Body of pancreas (tissue), 4 donors: Measurements from ENCODE around the gene PFDN1. TPM values are rescaled to one million over a fixed set of nuclear protein-coding genes. Genes with fewer than 3 reads are reported as not detected.

Experiments
- ATAC-seq: fragments of 150-250 bp; one replicate; pipeline ENCODE4 v1.9.1; 2016
- DNase-seq, 4 donors: peaks; one replicate each; pipeline ENCODE4 v3.0.0-alpha.2; 2019
- H3K27ac ChIP-seq, 4 donors: fragments of 200-600 bp; sonication (generic); 1 replicate in 3 of 4; 2 replicates in 1 of 4; pipeline versions ENCODE4 v1.5.1 to v1.6.1; 2016 to 2019; ENCODE audit warnings: mild to moderate bottlenecking in 1 of 4, mixed read lengths in 1 of 4, moderate library complexity in 1 of 4
- H3K27me3 ChIP-seq, 2 donors: fragments of 200-600 bp; sonication (generic); one replicate each; pipeline ENCODE4 v1.6.0; 2016; ENCODE audit warnings: mild to moderate bottlenecking in 1 of 2
- H3K36me3 ChIP-seq, 2 donors: fragments of 200-600 bp; sonication (generic); replicated peaks in 1 of 2; 2 replicates each; pipeline ENCODE4 v1.5.1; 2016; ENCODE audit warnings: low read depth in 2 of 2; ENCODE audit not compliant: insufficient read depth in 1 of 2
- H3K4me1 ChIP-seq: fragments of 200-600 bp; sonication (generic); one replicate; pipeline ENCODE4 v1.6.0; 2016
- H3K4me3 ChIP-seq, 2 donors: fragments of 200-600 bp; sonication (generic); 1 replicate in 1 of 2; 2 replicates in 1 of 2; pipeline ENCODE4 v1.5.1; 2016 to 2019
- H3K9me3 ChIP-seq, 3 donors: fragments of 200-600 bp; sonication (generic); 1 replicate in 2 of 3; 2 replicates in 1 of 3; pipeline ENCODE4 v1.5.1; 2016
- POLR2A ChIP-seq, 3 donors: fragments of 450-650 bp; IDR thresholded peaks; one replicate each; pipeline ENCODE4 v1.6.1; 2016; ENCODE audit warnings: antibody characterized with exemption in 3 of 3, mild to moderate bottlenecking in 2 of 3
- whole genome bisulfite sequencing, 2 donors: methylation state at CpG; one replicate each; pipeline ENCODE4 v1.1.5; 2017; 5-methylcytosine and 5-hydroxymethylcytosine counted together
- intact Hi-C: fragments of 100-400 bp; cut with DNase I; formaldehyde crosslinking; loops from one replicate; pipeline ENCODE4 v1.15.1; 2023
- total RNA-seq, 2 donors: library from RNA; depleted of rRNA; stranded (reverse); fragments of >200 nt; gene quantifications; one replicate each; pipeline ENCODE4 v1.1.0, GENCODE V29; 2016
- TF ChIP-seq, protein P1 (sequence below), 7 experiments: fragments of 450-650 bp in 4 of 7; fragments of 200-600 bp in 3 of 7; sonication (generic) in 3 of 7; IDR thresholded peaks; one replicate each; pipeline ENCODE4 v1.5.1; 2016 to 2019; ENCODE audit warnings: antibody characterized with exemption in 7 of 7

Gene PFDN1
- total RNA-seq, 2 donors from 2014 or later = 37.6 to 54.1 TPM

DNA sequence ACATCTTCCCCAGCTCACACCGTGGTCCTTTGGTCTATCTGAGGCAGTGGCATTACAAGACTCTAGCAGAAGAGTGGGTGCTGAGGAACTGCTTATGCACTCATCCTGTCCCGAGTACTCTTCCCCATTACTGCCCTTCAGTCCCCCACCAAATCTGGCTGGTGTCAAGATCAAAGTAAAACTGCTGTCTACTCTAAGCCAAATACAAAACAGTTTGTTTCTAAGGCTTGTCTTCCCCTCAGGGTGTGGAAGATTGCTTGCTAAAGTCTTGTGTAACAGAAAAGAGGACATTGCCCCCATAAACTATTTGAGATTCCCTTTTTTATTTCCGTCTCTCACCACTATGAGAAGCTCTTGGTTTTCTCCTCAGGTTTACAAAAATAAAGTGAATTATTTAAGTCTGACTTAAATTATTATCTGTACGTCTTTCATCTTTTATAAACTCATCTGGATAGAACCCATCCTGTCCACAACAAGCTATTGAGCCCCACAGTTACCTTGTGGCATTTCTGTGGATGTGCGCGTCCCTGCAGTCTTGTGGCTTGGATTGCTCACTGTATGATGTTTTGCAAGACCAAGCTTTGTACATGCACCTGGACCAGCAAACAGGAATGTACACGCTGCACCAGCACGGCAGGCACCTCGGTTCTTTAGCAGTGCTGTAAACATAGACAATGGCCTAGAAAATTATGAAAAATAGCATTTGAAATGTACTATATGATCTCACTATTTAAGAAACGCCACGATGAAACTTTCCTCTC, 66.9 kb downstream of the PFDN1 start:
- Histone ChIP-seq H3K27me3 (no peaks in the 10 kb centered on the region), H3K4me1 (peaks cover 15% of the 10 kb centered on the region), H3K4me3 (no peak overlapping the region), H3K27ac (no peak overlapping the region), H3K9me3 (no peaks in the 10 kb centered on the region), H3K36me3 (no peaks in the 10 kb centered on the region)
- WGBS, 2 donors = 82 to 83% methylated on average over 11 of the region's 11 CpGs
- ATAC-seq (no peak), DNase-seq (no peak)
- intact Hi-C loops = no loop called here
- TF ChIP-seq, protein P1, sequence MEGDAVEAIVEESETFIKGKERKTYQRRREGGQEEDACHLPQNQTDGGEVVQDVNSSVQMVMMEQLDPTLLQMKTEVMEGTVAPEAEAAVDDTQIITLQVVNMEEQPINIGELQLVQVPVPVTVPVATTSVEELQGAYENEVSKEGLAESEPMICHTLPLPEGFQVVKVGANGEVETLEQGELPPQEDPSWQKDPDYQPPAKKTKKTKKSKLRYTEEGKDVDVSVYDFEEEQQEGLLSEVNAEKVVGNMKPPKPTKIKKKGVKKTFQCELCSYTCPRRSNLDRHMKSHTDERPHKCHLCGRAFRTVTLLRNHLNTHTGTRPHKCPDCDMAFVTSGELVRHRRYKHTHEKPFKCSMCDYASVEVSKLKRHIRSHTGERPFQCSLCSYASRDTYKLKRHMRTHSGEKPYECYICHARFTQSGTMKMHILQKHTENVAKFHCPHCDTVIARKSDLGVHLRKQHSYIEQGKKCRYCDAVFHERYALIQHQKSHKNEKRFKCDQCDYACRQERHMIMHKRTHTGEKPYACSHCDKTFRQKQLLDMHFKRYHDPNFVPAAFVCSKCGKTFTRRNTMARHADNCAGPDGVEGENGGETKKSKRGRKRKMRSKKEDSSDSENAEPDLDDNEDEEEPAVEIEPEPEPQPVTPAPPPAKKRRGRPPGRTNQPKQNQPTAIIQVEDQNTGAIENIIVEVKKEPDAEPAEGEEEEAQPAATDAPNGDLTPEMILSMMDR (IDR thresholded peaks at IDR 0.05) = no peak
- TF ChIP-seq POLR2A (IDR thresholded peaks at IDR 0.05) = no peak

DNA sequence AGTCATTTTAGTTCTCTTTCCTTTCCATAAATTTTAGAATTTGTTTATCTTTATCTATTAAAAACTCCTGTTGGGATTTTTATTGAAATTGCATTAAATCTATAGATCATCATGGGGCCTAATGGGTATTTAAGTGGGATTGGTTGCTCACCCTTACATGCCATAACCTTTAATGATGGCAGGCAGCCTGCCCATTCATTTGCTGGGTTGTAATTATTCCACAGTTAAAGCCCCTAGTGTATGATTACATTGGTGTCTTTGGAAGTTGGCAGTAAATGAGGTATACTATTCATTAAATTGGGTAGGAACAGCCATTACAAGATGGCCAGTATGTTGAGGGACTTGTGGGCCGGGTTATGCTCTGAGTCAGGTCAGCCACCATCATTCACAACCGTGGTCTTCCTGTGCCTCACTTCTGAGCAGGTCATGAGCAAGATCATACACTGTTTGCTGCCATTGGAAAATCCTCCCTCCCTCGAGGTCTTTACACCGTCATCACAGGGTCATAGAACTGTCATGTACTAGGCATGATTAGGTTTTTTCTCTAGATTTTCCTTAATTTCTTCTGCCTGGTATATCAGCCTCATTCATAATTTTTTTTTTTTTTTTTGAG, 68.4 kb downstream of the PFDN1 start:
- Histone ChIP-seq H3K36me3 (no peaks in the 10 kb centered on the region), H3K9me3 (no peaks in the 10 kb centered on the region), H3K4me3 (no peak overlapping the region), H3K27ac (no peak overlapping the region), H3K27me3 (no peaks in the 10 kb centered on the region), H3K4me1 (no peaks in the 10 kb centered on the region)
- WGBS, 2 donors = 96 to 97% methylated on average over 4 of the region's 4 CpGs
- ATAC-seq (no peak), DNase-seq (no peak)
- intact Hi-C loops = no loop called here
- TF ChIP-seq POLR2A (IDR thresholded peaks at IDR 0.05) = no peak
- TF ChIP-seq, protein P1 (IDR thresholded peaks at IDR 0.05) = no peak

DNA sequence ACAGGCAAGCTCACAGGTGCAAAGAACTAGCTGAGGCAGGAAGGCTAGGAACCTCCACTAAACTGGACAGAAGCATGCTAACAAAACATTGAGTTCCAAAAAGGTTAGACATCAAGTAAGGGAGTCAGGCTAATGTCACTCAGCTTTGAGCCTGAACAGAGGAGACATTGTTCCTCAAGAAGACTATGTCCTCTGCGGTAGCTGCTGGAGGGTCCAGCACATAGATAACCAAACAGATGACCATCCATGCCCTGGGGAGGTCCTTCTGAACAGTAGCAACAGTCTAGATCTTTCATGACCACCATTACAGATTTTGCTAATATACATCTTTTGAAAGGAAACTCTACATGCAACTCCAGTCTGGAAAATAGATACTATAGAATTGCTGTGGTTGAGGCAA, 70.2 kb downstream of the PFDN1 start:
- Histone ChIP-seq H3K9me3 (no peaks in the 10 kb centered on the region), H3K36me3 (no peaks in the 10 kb centered on the region), H3K4me3 (no peak overlapping the region), H3K27ac (no peak overlapping the region), H3K4me1 (peaks cover 7% of the 10 kb centered on the region), H3K27me3 (no peaks in the 10 kb centered on the region)
- intact Hi-C loops = no loop called here
- TF ChIP-seq, protein P1 (IDR thresholded peaks at IDR 0.05) = no peak
- no peak for TF ChIP-seq POLR2A (IDR thresholded peaks at IDR 0.05)
- ATAC-seq = no peak
- WGBS, 2 donors = 92 to 100% methylated on average over 1 of the region's 1 CpG
- DNase-seq = no peak

DNA sequence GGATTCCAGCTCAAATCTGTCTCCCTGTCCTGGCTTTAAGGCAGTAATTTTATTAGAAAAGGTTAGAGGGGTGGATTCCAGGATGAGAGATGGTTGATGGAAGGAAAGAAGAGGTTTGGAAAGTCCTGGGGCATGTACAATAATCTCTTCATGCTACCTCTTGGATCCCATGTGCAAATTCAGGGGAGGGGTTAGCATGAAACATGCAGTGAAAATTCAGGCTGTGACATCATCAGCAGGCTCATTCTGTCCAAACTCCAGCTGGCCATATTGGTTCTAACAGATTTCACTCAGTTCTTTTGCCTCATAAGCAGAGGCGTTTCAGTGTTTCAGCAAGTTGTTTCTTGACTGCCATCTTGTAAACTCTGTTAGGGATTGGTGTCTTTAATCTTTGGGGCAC, 72.5 kb downstream of the PFDN1 start:
- Histone ChIP-seq H3K36me3 (no peaks in the 10 kb centered on the region), H3K27me3 (no peaks in the 10 kb centered on the region), H3K9me3 (no peaks in the 10 kb centered on the region), H3K4me1 (peaks cover 11% of the 10 kb centered on the region), H3K27ac (no peak overlapping the region), H3K4me3 (no peak overlapping the region)
- ATAC-seq (no peak), DNase-seq (no peak)
- 90 to 100% methylated on average over 1 of the region's 1 CpG for whole genome bisulfite sequencing, 2 donors
- no peak for TF ChIP-seq POLR2A (IDR thresholded peaks at IDR 0.05)
- TF ChIP-seq, protein P1 (IDR thresholded peaks at IDR 0.05) = no peak
- intact Hi-C loops = no loop called here
